NCI-H2107 treated with DMSO at 0.1 percent for 48 hours (cell line): ENCODE results near the gene MLF2.
A peak's percentile ranks its signal among the peaks of the same experiment; 100 is the strongest.

Experiments used
- DNase-seq: peaks from one replicate; lab custom pipeline; 2025; ENCODE audit not compliant: unreplicated experiment; lab: John Stamatoyannopoulos, UW

Gene MLF2, protein sequence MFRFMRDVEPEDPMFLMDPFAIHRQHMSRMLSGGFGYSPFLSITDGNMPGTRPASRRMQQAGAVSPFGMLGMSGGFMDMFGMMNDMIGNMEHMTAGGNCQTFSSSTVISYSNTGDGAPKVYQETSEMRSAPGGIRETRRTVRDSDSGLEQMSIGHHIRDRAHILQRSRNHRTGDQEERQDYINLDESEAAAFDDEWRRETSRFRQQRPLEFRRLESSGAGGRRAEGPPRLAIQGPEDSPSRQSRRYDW

DNA sequence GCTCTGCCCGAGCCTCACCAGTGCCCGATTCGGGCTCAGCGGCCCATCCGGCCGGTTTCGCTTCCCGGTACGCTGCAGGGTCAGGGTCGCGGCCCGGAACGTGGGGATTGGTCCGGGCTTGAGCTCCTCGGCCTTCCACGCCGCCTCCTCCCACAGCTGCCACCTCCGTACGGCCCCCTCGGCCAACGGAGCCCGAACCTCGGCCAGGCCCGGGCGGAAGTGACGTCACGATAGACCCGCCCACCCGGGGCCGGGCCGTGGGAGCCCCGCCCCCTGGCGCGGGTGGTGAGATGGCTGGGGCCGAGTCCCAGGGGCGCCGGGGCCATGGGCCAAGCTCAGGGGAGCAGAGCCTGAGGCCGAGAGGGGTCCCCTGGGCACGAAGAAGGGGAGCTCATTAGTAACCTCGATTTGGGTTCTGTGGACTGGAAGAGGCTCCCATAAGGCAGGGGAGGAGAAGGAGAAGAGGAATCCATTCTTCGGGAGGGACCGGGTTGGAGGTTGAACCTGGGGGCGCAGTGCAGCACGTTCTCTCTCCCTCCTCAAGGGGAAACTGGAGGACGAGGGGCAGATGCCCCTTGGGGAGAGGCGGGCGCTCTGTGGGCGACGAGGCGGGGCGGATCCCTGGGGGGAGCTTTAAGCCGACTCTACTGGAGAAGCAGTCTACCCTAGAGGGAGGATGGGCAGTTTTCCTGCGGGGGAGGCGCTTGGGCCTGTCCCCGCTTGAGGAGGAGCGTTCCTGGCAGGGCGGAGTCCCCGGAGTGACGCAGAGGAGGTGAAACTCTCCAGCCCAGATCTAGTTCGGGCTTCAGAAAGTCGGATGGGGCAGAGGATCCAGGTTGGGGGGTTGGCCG is at the start of gene MLF2:
Gene MLF2, minus strand, starts transcription at position 221 of the 851 bp plus-strand sequence. CDS start 807 bp downstream, outside the sequence.
- DNase-seq = peak; percentile 97

DNA sequence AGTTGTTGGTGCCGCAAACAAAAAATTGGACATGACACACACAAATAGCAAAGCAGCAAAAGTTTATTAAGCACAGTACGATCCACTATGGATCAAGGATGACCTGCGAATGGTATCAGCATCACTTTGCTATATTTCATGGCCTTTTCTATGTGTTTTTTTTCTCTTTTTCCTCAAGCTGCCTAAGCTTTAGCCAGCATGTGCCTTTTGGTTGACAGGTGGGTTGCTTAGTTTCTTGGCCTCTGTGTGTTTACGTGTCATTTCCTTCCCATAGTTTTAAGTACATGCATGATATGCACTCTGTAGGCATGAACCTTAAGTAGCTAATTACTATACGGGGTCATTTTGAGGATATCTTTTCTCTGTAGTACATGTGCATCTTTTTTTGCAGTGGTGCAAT is 46.2 kb upstream of the MLF2 start:
- DNase-seq = no peak

DNA sequence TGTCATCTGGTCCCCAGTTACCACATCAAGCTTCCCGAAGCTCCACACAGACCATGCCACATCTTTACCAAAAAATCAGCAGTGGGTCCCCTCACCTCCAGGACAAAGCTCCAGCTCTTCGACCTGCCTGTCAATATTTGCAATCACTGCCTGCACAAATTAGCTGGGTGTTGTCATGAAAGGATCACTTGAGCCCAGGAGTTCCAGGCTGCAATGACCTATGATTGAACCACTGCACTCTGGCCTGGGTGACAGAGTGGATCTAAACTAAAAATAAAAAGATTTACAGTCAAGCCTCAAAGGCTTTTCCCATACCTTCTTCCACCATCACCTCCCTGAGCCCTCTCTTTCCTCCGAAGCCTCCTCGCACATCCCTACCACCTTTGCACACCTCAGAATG is 43.6 kb upstream of the MLF2 start:
- DNase-seq = no peak

DNA sequence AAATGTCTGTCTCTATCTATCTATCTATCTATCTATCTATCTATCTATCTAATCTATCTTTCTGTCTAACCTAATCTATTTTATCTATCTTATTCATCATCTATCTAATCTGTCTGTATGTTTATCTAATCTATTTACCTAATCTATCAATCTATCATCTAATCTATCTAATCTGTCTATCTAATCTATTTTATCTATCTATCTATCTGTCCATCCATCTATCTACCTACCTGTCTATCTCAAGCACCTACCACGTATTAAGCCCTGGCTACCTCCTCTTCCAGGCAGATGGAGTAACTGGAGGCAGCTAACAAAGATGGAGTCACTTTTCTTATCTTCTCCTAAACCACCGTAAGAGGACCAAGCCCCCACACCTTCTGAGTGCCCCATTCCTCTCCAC is 42.1 kb upstream of the MLF2 start:
- no peak for DNase-seq

DNA sequence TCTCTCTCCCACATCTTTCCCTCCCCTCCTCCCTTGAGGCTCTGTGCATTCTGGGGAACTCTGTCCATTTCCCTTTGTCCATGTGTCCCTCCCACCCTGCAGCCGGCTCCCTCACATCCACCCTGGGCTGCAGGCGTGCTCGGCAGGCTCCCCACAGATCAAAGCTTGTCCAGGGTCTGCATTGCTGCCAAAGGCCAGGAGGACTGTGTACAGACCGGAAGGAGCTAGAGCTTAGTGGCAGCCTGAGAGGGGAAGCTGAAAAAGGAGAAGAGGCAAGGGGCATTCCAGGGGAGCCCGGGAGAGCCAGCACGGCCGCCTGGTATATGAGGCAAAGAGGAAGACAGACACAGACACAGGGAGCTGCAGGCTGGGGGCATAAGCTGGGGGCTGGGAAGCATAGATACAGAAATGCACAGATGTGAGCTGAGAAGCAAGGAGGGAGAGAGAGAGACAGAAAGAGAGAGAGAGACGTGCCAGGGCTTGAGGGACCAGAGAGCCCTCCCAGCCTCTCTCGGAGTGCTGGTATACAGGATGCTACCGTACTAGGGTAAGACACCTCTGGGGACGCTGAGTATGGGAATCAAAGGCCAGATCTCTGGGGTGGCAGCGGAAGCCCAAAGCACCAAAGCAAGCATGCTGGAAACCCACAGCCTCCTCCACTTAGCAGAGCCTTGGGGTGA is 39.7 kb upstream of the MLF2 start:
- DNase-seq = no peak

DNA sequence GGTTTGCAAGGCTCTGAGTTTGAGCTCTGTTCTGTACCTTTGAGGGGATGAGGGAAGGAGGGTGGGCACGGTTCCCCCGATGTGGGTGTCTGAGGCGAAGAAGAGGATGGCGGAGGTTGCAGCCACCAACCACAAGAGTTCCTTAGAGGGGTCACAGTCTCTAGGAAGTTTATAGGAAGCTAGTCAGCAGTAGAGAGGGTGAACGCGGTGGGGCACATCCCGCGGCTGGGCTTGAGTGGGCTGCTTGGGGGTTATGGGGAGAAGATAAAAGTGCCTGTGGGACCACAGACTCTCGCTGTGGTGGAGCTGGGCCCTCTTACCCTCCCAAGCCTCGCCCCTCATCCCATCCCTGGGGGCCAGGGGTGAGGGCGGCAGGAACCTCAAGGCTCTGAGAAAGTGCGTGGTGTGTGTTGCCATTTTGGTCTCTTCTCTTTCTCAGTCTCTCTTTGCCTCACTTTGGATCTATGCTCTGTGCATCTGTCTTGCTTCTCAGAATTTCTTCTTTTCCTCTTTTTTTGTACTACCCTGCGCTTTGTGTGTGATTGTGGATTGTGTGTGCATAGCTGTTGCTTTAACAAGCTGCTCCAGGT is 39.1 kb upstream of the MLF2 start:
- DNase-seq = no peak

DNA sequence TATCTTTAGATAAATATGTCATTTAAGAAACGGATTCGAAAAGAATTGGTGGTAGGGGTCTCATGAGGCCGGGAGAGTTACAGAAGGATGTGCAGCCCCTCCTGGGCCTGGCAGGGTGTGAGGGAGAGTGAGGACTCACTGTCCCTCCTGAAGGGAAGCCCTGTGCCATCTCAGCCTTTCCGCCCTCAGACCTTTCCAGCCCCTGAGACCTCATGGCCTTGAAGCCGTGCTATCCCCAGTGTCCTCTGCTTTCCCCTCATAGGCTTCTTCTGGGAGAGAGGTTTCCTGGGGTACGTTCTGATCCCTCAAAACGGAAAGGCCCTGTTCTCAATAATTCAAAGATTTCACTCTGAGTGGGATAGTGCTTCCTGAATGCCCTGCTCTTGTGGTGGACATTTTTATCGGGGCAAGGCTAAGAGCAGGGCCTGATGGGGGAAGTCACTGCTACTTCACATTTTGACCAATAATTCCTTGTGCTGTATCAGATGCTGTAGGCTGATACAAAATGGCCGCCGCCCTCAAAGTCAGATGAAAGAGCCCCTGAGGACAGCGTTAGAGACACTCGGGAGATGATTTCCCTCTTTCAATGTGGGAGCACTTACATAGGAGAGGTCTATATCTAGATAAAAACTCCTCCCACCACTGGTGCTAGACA is 37.7 kb upstream of the MLF2 start:
- DNase-seq = no peak

DNA sequence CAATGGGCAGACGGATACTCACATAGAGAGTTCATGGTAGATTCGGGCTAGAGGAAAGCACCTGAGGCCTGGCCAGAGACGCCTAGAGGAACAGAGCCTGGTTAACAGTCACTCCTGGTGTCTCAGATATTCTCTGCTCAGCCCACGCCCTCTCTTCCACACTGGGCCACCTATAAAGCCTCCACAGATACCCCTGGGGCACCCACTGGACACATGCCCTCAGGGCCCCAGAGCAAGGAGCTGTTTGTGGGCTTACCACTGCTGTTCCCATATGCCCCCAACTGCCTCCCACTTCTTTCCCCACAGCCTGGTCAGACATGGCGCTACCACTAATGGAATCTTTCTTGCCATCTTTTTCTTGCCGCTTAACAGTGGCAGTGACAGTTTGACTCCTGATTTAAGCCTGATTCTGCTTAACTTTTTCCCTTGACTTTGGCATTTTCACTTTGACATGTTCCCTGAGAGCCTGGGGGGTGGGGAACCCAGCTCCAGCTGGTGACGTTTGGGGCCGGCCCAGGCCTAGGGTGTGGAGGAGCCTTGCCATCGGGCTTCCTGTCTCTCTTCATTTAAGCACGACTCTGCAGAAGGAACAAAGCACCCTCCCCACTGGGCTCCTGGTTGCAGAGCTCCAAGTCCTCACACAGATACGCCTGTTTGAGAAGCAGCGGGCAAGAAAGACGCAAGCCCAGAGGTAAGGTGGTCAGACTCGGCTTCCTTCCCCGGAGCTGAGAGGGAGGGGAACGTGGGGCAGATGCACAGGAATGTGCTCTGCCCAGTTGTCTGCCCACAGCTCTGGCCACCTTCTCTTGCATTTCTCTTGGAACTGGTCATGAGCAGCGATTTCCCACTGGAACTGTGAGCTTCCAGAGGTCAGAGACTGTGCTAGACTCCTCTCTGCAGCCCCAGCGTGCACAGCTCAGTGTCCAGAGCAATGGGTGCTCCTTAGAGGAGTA is 36.3 kb upstream of the MLF2 start, which contains the start of gene CD4:
Gene CD4, plus strand, starts transcription at position 557 of the 953 bp plus-strand sequence. CDS start 10,611 bp downstream, outside the sequence.
- no peak for DNase-seq

DNA sequence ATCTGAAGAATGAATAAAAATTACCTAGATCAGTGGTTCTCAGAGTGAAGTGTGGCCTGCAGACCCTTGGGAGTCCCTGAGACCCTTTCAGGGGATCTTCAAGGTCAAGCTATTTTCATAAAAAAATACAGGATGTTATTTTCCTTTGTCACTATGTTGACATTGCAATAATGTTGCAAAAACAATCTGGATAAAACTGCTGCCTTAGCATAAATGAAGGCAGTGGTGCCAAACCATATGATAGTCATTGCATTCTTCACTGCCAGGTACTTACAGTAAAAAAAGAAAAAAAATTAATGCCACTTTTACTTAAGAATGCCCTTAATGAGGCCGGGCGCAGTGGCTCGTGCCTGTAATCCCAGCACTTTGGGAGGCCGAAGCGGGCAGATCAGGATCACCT is 34.4 kb upstream of the MLF2 start:
- DNase-seq = no peak

DNA sequence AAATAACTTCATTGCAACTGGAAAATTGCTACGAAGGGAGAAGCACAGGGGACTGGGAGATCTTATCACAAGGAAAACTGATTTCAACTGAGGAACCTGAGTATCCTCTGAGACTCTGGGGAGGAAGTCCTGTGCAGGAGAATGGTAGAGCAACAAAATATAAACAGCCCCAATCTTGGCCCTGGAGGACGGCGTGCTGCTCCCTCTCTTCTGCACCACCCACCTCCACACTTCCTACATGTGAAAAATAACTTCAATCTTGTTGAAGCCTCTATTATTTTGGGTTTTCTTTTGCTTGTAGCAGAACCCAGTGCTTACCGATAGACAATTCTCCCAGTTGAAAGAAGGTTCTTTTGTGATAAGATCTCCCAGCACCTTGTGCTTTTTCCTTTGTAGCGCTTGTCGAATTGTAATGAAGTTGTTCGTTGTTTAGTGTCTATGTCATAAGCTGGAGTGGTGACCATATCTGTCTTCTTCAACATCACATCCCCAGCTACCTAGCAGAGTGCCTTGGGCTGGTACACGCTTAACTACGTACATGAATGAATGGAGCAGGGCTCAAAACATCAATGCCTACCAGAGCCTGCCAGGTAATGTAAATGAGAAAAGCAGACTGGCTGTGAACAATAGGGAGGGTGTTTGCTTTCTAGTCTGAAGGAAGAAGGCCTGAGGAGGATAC is 33.6 kb upstream of the MLF2 start:
- no peak for DNase-seq

DNA sequence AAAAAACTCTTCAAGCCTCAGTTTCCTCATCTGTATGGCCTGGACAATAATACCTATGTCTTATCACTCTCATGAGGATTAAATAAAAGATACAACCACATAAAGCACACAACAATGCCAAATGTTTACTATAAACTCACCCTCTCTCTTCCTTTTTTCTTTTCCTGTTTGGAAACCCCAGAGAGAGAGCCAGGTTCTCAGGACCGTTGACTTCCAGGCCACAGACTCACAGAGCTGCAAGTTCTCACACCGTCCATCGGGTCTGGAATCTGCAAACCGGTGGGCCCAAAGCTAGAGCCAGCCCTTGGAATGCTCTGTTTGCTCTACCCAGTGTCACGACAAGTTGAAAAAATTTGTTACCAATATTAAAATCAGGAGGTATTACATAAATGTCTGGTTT is 31.8 kb upstream of the MLF2 start:
- DNase-seq = no peak

DNA sequence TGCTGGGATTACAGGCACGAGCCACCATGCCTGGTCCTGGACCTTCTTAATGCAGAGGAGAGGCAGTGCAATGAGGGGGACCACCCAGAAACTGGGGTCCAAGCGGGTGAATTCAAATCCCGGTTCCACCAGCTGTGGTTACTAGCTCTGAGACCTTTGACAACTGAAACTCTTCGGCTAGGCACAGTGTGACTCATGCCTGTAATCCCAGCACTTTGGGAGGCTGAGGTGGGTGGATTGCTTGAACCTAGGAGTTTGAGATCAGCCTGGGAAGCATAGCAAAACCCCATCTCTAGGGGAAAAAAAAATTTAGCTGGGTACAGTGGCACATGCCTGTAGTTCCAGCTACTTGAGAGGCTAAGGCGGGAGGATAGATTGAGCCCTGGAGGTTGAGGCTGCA is 31.4 kb upstream of the MLF2 start:
- no peak for DNase-seq

DNA sequence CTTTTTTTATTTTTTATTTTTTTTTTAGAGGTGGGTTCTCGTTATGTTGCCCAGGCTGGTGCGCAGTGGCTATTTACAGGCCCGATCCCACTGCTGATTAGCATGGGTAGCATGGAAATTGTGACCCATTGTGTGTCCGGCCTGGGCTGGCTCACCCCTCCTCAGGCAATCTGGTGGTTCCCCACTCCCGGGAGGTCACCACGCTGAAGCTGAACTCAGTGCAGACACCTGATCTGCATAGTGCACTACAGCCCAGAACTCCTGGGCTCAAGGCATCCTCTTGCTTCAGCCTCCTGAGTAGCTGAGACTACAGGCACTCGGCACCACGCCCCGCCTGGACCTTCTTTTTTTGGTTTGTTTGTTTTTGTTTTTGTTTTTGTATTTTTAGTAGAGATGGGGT is 30.9 kb upstream of the MLF2 start:
- no peak for DNase-seq

DNA sequence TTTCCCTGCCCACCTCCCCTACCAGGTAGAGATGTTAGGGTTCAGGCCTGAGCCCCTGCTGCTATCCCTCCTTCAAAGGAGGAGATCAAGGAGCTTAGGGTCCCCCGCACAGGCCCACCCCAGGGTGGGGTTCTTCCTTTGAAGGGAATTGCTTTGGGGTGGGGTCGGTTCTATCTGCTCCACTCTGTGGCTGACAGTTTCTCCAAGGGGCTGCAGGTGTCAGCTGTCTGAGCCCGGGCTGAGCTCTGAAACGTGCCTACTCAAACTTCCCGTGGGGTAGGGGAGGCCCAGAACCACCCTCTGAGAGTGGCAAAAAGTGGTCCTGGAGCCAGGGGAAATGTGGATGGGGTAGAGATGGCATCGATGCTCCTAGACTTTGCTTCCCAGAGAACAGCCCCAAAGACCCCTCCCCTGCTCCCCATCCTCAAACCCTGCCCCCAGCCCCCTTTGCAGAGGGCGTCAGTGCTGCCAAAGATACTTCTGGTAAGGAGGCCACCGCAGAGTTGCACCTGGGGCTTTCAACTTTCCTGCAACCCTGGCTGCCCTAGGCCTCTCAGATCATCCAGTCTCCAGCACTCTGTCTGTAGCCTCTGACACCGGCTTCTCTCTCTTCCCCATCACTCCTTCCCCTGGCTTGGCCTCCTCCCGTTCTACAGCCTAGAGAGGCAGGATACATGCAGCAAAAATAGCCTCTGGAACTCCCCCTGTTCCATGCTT is 30.1 kb upstream of the MLF2 start:
- DNase-seq = no peak

DNA sequence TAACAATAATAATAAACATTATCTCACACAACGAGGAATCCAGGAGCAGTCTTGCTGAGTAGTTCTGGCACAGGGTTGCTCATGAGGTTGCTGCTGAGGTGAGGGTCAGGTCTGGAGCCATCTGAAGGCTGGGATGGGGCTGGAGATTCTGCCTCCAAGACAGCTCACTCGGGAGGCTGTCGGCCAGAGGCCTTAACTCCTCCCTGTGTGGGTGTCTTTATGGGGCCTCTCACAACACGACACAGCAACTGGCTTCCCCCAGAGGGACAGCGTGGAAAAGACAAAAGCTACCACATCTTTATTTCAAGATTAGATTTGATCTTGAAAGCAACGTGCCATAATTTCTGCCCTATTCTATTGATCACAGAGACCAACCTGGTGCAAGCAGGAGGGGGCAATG is 29.2 kb upstream of the MLF2 start:
- DNase-seq = no peak

DNA sequence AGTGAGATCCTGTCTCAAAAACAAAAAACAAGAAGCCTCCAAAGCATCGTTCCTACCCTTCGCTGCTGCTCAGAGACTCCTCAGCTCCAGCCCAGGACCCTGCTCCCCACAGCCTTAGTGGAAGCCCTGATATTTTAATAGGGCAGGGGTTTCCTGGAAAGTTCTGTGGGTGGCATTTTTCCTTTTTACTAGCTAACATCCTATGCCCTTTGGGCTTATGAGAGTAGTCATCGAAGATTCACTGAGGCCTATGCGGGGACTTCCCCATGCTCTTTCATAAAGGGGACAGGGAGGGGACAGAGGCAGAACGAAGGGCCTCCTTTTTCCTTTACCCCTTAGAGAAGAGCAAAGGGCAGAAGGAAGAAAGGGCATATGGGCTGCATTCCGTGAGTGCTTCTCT is 27.6 kb upstream of the MLF2 start:
- no peak for DNase-seq

DNA sequence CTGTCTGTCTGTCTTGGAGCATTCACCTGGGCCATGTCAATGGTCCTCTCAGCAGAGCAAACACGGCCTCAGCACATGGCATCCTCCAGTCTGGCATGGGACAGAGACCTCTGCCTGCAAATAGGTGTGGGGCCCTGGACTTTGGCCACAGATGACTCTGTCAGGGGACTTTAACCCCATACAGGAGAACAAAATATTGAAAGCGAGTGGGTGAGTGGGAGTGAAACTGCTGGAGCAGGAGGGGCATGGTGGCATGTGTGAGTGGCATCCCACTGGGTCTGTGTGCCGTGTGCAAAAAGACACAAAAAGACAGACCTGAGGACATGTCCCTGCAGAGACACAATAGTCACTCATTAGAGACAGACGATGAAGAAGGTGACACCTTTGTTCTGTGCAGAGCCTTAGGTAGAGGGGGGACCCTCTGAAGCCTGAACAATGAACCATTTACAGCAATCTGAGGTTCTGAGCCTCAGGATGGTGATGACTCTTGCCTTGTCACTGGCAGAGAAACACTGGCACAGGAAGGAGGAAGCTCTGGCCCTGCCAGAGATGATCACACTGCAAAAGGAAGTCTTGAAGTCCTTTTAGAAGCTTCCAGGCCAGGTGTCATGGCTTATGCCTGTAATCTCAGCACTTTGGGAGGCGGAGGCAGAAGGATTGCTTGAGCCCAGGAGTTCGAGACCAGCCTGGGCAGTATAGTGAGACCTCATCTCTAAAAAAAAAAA is 26.9 kb upstream of the MLF2 start:
- no peak for DNase-seq
